GM18502 (cell line): ENCODE results near the gene LTF.
"Not testable (repeated sequence)": the region's sequence is repeated elsewhere in the genome, so short reads cannot be mapped to it uniquely, and the experiment has no call there.

ENCODE experiments used
- ATAC-seq: cut with Tn5 transposase; IDR thresholded peaks from one replicate; pipeline ENCODE4 v1.9.1; 2021; ENCODE audit warnings: mild to moderate bottlenecking; ENCODE audit not compliant: unreplicated experiment, poor library complexity

LTF gene

GRCh38 chr3:46448721-46449120 lies 16.0 kb downstream of the LTF start:
- ATAC-seq: no peak

DNA sequence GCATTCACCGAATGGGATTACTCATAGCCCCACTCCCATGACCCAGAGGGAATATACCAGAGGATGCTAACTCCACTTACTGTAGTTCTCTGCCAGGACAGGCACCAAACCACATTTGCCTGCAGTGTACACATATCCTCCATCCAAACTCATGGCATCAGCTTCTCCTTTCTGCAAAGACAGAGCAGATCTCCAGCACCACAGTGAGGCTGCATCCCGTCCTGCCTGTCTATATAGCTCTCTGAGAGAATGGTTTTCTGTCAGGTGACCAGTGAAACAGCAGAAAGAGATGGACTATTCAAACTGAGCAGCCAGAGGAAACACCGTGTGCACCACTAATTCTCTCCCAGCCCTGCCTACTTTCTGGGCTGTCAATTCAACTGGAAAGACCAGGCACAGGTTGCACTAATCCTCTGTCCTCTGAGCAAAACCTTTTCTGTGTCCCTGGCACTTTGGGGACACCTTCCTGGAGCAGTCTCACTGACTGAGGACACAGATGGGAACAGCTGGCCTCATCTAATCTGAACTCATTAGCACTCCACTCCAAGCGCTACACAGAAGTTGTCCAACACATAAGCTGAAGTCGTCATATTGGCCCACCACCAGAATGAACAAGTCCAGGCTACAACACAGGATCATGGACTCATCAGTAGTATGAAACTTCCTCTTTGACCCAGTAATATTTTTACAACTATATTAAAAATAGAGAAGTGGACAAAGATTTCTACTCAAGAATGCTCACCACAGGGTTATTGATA lies 17.3 kb downstream of the LTF start:
- no peak for ATAC-seq

- ATAC-seq: no peak
These were observed 21.9 kb downstream of the LTF start for GRCh38 chr3:46442576-46443530.

GRCh38 chr3:46440531-46441294 lies 24.0 kb downstream of the LTF start:
- no peak for ATAC-seq

- ATAC-seq: no peak
These were observed 25.9 kb downstream of the LTF start for GRCh38 chr3:46438831-46439230.

DNA sequence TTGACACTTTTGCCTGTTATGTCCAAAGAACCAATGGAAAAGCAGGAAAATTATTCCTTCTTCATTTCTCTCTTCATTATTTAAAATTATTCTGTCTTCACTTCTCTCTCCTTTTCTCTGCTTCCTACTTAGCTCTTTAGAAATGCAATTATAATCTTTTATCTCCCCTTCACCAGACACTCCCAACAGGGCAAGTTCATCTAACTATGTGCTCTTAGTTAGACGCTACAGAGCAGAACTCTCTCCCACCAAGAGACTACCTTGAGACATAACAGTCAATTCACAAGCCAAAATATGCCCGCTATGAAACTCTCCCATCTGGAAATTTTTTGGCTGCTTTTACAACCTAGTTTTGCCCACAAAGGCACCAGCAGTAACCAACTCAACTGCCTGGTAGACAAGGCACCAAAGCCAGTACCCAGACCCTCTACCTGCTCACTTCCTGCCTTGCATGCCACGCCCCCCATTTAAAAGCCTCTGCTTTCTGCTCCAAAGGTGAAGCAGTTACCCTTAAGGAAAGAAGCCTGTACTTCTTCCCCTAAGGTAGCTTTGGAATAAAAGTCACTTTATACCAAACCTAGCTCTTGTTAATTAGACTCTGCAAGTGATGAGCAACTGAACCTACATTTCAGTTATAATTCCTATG lies 29.5 kb downstream of the LTF start:
- no peak for ATAC-seq

DNA sequence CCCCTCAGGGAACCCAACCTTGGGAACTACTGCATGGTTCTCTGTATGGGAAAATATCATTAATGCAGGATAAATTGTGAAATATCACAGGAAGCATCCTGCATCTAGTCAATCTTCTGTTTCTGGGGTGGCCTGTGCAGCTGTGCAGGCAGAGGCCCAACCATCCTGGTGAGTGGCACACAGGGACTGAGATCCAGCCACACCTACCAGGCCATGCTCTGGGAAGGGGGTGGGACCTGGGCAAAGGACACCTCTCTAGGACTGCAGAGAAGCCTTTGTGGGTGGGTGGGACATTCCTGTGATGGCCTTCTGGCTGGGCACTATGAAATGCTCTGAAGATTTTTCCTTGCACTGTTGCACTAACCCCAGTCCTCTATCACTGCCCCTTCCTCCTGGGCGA lies 30.9 kb downstream of the LTF start:
- no peak for ATAC-seq

DNA sequence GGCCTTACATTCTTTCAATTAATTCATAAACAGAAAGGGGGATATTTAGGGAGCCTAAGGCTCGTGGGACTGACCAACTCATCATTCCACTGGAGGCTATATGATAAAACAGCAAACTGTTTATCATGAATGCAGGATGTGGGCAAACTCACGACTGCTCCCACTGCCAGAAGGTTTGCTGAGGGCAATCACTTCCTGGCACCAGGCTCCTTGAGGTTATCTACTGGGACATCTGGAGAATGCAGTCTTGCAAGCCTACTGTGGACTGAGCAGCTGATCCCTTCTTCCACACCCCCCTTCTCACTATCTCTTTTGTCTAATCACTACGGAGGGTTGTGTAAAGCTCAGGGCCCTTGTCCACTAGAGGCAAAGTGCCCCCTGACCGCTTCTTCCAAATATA lies 31.6 kb downstream of the LTF start:
- ATAC-seq: not testable (repeated sequence)

DNA sequence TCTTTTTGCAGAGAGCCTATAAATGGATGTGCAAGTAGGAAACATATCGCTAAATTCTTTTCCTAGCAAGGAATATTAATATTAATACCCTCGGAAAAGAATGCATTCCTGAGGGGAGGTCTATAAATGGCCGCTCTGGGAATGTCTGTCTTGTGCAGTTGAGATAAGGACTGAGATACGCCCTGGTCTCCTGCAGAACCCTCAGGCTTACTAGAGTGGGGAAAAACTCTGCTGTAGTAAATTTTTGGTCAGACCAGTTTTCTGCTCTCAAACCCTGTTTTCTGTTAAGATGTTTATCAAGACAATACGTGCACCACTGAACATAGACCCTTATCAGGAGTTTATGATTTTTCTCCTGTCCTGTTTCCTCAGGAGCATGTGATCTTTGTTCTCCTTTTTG lies 32.8 kb downstream of the LTF start:
- not testable (repeated sequence) for ATAC-seq

- not testable (repeated sequence) for ATAC-seq
These were observed 33.8 kb downstream of the LTF start for GRCh38 chr3:46430879-46431278.

GRCh38 chr3:46429671-46430070 lies 35.0 kb downstream of the LTF start:
- ATAC-seq: no peak

GRCh38 chr3:46429250-46429649 lies 35.5 kb downstream of the LTF start:
- no peak for ATAC-seq

- ATAC-seq: no peak
These were observed 36.5 kb downstream of the LTF start for GRCh38 chr3:46427916-46428833.

- not testable (repeated sequence) for ATAC-seq
These were observed 37.3 kb downstream of the LTF start for GRCh38 chr3:46427404-46427803.

- ATAC-seq: not testable (repeated sequence)
These were observed 38.2 kb downstream of the LTF start for GRCh38 chr3:46426476-46426875.

DNA sequence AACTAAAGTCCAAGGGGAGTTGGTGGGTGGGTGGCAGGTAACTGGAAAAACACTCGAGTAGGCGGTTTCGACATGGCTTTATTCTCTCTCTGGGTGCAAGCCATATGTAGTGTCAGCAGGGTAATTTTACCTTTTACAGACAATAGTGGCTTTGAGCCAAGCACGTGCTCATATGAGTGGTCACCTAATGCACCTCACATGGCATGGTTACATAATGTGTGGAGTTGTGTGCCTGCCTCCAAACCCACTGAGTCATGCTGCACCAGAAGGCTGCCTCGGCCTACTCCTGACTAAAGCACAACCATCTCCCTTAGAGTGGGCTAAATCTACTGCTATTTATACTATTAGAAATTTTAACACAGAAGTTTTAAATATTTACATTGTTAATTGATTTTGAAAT lies 41.1 kb downstream of the LTF start:
- no peak for ATAC-seq

DNA sequence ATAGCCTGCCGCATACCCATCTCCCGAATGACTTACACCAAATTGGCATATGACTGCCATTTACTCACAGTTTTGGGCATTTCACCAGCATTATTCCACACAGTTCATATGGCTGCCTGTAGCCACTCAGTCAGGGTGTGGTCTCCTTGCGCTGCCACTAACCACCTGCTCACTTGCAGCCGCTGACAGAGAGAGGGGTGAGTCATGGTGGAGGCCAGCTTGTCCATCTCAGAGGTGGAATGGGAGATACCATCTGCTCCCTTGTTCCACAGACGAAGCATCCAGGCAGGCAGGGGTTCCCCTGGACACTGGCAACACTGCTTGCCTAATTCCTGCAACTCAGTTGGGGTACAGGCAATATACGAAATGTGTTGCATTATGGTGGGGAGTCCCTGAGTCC lies 42.1 kb downstream of the LTF start:
- ATAC-seq: no peak

GRCh38 chr3:46420931-46421330 lies 43.8 kb downstream of the LTF start:
- ATAC-seq: no peak

GRCh38 chr3:46419816-46420215 lies 44.9 kb downstream of the LTF start:
- no peak for ATAC-seq
